ENCODE results near the gene TSSK6.
A peak's percentile ranks its signal among the peaks of the same experiment; 100 is the strongest.

- no peak for TF ChIP-seq CTCF (IDR thresholded peaks at IDR 0.05; ENCODE audit: low read depth, low read length, missing input control)
- TF ChIP-seq, protein P1, sequence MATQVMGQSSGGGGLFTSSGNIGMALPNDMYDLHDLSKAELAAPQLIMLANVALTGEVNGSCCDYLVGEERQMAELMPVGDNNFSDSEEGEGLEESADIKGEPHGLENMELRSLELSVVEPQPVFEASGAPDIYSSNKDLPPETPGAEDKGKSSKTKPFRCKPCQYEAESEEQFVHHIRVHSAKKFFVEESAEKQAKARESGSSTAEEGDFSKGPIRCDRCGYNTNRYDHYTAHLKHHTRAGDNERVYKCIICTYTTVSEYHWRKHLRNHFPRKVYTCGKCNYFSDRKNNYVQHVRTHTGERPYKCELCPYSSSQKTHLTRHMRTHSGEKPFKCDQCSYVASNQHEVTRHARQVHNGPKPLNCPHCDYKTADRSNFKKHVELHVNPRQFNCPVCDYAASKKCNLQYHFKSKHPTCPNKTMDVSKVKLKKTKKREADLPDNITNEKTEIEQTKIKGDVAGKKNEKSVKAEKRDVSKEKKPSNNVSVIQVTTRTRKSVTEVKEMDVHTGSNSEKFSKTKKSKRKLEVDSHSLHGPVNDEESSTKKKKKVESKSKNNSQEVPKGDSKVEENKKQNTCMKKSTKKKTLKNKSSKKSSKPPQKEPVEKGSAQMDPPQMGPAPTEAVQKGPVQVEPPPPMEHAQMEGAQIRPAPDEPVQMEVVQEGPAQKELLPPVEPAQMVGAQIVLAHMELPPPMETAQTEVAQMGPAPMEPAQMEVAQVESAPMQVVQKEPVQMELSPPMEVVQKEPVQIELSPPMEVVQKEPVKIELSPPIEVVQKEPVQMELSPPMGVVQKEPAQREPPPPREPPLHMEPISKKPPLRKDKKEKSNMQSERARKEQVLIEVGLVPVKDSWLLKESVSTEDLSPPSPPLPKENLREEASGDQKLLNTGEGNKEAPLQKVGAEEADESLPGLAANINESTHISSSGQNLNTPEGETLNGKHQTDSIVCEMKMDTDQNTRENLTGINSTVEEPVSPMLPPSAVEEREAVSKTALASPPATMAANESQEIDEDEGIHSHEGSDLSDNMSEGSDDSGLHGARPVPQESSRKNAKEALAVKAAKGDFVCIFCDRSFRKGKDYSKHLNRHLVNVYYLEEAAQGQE (IDR thresholded peaks at IDR 0.05), result no peak
- TF ChIP-seq GABPA (IDR thresholded peaks at IDR 0.05 in 1 of 2, conservative IDR thresholded peaks at IDR 0.05 in 1 of 2), result no peak
- TF ChIP-seq RAD21 (IDR thresholded peaks at IDR 0.05), result peak in 1 of 2 donors; percentile 31
- TF ChIP-seq EGR1 (IDR thresholded peaks at IDR 0.05; ENCODE audit: low read depth in 2 of 2), result no peak
Observed at GRCh38 chr19:19487950-19488874, 27.1 kb downstream of the TSSK6 start.

All from liver (tissue), 3 donors.